HG02798 (cell line): ENCODE data around the gene CHFR.
"Not testable (repeated sequence)": the region's sequence is repeated elsewhere in the genome, so short reads cannot be mapped to it uniquely, and the experiment has no call there.

Experiments used
- ATAC-seq: cut with Tn5 transposase; IDR thresholded peaks from one replicate; pipeline ENCODE4 v1.9.1; 2021; ENCODE audit warnings: mild to moderate bottlenecking; ENCODE audit not compliant: unreplicated experiment, poor library complexity

CHFR gene, protein sequence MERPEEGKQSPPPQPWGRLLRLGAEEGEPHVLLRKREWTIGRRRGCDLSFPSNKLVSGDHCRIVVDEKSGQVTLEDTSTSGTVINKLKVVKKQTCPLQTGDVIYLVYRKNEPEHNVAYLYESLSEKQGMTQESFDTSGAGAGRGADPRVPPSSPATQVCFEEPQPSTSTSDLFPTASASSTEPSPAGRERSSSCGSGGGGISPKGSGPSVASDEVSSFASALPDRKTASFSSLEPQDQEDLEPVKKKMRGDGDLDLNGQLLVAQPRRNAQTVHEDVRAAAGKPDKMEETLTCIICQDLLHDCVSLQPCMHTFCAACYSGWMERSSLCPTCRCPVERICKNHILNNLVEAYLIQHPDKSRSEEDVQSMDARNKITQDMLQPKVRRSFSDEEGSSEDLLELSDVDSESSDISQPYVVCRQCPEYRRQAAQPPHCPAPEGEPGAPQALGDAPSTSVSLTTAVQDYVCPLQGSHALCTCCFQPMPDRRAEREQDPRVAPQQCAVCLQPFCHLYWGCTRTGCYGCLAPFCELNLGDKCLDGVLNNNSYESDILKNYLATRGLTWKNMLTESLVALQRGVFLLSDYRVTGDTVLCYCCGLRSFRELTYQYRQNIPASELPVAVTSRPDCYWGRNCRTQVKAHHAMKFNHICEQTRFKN

DNA sequence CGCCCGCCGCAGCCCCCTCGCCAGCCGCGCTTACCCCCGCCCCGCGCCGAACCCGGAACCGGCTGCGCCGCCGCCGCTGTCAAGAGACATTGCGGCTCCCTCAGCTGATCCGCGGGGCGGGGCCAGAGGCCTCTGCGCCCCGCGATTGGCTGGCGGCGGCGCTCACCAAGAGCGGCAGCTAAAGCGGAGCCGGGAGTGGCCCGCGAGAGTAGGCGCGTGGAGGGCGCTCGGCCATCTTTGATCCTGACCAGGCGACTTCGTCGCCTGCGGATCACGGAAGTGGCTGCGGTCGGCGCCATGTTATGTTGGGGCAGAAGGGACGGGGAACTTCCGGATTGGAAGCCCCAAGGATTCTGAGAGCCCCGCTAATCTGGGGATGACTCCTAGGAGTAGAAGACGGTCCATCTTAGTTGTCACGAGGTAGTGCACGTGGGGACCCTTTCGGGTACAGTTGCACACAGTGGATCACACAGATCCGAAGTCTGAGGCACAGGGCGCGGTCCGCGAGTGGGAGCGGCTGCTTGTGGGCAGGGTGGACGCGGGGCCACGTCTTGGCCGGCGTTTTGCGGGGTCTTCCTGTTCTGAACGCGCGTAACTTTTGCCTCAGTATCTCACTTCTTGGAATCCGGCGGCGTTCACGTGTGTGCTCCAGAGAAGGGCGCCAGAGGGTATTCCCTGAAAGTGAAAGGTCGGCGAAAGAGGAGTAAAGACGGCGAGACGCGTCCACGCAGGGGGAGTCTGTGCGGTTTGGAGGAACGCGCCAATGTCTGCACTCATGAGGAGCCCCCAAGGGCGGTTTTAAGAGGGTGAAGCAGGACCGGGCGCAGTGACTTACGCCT lies at the start of gene CHFR:
Gene CHFR, minus strand, starts transcription at position 93 of the 839 bp plus-strand sequence. CDS start 277 bp downstream, outside the sequence.
- peak; percentile 99 for ATAC-seq

DNA sequence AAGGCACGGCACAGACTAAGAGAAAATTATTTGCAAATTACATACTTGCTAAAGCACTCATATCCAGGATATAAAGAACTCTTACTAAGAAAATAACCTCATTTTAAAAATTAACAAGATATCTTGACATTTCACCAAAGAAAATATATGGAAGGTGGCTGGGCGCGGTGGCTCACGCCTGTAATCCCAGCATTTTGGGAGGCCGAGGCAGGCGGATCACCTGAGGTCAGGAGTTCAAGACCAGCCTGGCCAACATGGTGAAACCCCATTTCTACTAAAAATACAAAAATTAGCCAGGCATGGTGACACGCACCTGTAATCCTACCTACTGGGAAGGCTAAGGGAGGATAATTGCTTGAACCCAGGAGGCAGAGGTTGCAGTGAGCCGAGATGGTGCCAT lies 49.5 kb upstream of the CHFR start:
- not testable (repeated sequence) for ATAC-seq

DNA sequence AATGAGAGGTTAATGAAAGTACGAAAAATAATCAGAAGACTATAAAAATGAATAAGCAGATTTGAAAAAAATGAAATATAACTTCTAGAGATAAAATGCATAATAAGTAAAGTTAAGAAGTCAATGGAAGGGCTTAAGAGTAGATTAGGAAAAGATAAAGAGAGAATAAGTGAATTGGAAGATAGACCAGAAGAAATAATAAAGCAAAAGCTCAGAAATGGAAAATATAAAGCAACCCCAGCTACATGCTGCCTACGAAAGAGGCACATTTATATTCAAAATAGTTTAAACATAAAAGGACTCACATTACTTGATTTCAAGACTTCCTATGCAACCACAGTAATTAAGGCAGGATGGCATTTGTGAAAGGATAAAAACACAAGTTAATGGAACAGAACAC lies 48.8 kb upstream of the CHFR start:
- ATAC-seq: no peak

DNA sequence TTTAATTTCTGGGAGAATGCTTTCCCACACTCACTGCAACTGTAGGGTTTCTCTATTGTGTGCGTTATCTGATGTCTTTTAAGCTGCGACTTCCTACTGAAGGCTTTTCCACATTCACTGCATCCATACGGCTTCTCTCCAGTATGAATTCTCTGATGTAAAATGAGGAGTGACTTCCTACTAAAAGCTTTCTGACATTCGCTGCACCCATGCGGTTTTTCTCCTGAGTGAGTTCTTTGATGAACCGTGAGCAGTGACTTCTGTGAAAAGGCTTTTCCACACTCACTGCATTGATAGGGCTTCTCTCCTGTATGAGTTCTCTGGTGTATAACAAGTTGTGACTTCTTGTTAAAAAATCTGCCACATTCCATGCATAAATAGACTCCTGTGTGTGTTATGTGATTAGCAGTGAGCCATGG lies 39.0 kb upstream of the CHFR start:
- no peak for ATAC-seq

DNA sequence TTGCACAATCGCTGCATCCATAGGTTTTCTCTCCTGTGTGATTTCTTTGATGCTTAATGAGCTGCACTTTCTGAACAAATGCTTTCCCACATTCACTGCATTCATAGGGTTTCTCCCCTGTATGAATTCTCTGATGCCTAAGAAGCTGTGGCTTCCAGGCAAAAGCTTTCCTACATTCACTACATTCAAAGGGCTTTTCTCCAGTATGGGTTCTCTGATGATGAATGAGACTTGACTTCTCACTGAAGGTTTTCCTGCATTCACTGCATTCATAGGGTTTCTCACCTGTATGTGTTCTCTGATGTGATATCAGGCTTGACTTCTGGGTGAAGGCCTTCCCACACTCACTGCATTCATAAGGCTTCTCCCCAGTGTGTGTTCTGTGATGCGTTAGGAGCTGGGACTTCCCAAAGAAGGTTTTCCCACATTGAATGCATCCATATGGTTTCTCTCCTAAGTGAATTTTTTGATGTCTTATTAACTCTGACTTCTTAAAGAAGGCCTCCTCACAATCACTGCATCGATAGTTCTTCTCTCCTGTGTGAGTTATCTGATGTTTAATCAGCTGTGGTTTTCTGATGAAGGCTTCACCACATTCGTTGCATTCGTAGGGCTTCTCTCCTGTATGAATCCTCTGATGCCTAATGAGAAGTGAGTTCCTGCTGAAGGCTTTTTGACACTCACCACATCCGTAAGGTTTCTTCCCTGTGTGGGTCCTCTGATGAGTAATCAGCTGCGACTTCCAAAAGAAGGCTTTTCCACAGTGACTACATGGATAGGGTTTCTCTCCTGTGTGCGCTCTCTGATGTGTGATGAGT lies 38.4 kb upstream of the CHFR start:
- no peak for ATAC-seq

DNA sequence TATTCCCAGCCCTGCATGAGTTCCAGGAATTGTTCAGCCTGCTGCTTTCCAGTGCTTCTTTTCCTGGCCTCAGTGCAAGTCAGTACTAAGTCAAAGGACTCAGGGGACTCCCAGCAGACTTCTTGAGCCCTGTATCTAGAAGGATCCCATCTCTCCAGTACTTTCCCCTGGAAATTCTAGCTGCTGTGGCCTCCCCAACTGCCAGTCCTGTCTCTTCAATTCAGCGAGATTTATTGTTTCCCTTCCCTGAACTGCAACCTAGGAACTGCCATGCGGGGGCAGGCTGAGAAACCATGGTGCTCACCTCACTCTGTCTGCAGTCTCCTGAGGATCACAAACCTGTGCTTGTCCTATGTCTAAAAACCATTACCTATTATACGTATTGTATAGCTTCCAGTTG lies 37.0 kb upstream of the CHFR start:
- no peak for ATAC-seq

DNA sequence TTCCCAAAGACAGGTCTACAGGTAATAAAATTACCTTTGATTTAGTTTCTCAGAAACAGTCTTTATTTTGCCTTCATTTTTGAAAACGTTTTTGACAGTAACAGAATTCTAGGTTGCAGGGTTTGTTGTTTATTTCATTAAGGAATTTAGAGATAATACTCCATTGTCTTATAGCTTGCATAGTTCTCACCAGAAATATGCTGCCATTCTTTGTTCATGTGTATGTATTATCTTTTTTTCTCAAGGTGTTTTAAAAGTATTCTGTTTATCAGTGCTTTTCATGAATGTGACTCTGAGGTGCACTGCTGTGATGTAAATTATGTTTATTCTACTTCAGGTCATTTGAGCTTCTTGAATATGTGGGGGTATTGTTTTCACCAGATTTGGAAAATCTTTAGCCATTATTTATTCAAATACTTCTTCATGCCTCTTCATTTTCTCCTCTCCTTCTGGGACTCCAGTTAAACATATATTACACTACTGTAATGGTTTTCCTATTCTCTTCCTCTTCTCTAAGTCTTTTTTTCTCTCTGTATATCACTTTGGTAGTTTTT lies 36.0 kb upstream of the CHFR start:
- no peak for ATAC-seq

DNA sequence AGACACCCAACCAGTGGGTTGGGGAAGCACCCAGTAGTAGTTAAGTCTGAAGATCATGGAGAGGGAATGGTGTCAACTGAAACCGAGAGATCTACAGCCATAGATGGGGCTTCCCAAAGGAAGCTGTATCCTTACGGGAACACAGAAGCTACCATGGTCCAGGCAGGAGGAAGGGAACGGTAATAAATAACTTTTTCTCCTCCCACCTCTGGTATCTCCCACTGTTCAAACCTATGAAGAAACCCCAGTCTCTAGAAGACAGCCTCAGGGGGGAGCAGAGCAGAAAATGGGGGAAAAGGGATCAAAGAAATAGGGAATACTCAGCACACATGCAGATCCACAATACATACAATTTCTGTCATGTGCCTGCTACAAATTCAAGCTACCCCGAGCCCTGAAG lies 35.3 kb upstream of the CHFR start:
- no peak for ATAC-seq

DNA sequence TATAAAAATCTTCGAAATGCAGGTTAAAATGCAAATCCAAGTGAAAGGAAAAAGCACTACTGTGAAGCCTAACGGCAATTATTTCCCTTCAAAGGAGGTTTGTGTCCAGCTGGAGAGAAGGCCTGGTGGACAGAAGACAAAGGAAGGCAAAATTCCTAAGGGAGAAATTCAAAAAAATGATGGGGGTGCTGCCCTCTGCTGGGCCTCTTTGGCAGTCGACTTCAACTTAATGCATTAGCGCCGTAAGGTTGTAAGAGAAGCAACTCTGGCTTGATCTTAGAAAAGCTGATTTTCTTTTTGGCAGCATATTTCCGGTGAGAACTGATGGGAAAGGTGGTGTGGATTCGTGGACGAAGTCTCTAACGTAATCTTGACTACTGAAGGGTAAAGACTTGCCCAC lies 34.3 kb upstream of the CHFR start:
- no peak for ATAC-seq

DNA sequence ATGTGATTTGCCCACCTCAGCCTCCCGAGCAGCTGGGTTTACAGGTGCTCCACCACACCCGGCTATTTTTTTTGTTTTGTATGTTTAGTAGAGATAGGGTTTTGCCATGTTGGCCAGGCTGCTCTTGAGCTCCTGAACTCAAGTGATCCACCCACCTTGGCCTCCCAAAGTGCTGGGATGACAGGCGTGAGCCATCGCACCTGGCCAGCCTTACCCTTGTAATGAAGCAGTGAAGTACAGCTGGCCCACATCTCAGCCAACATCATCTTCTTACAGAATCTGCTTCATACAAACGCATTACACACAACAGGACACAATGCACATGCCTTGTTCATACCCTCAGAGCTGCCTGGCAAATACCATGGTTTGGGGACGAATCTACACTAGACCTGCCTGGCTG lies 31.3 kb upstream of the CHFR start:
- no peak for ATAC-seq

DNA sequence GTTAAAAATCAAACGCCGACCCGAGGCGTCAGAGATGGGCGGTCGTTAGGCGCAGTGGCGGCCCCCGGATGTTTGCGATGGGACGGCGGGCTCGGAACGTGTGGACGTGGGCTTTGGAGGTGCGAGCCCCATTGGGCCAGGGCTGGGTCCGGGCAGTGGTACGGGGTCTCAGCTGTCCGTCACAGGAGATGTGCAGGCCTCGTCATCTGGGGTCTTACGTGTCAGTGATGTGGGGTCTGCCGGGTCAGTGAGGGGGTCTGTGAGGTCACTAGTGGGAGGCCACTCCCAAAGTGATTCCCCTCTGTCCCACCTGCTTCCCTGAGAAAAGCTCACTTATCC lies 21.6 kb upstream of the CHFR start:
- no peak for ATAC-seq

DNA sequence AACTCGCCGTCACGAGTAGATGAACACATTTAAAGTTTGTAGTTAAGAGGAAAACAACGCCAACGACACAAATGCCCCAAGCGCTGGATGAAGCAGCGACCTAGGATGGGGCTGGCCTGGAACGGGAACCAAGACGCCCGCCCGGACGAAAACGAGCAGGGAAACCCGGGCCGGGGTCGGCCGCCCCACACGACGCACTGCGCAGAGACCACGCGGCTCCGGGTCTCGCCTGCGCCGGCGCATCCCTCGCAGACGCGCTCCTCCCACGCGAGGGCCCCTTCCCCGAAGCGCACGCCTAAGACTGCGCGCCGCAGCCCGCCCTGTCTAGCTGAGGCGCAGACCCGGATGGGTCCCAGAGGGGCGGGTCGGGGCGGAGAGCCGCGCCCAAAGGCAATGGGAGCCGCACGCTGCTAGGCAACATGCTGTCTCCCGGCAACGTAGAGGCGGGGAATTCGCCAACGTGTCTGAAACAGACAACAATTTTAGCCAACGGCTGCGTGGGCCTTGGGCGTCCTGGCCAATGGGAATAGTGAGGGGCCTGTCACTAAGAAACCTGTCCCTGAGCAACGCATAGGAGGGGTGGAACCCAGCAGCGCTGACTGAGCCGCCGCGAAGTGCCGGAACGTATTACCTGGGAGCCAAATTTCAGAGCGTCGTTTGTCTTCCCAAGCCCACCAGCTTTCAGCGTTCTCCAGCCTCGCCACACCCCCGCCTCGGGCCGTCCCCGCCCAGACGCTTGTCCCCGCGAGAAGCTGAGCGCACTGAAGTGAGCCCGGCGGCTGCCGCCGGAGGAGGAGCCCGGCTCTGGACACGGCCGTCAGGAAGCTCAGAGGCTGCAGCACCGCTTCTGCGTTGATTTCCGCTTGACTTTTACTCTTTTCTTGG lies 21.0 kb upstream of the CHFR start:
- ATAC-seq: peak; percentile 96

DNA sequence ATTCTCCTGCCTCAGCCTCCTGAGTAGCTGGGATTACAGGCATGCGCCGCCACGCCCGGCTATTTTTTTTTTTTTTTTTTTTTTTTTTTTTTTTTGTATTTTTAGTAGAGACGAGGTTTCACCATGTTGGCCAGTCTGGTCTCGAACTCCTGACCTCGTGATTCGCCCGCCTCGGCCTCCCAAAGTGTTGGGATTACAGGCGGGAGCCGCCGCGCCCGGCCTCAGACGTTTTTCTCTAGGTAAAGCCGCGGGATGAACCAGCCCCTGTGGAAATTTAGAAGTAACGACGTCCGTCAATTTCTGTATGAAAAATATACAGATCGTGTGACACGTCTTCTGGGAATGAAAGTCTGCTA lies 20.4 kb upstream of the CHFR start:
- ATAC-seq: not testable (repeated sequence)

DNA sequence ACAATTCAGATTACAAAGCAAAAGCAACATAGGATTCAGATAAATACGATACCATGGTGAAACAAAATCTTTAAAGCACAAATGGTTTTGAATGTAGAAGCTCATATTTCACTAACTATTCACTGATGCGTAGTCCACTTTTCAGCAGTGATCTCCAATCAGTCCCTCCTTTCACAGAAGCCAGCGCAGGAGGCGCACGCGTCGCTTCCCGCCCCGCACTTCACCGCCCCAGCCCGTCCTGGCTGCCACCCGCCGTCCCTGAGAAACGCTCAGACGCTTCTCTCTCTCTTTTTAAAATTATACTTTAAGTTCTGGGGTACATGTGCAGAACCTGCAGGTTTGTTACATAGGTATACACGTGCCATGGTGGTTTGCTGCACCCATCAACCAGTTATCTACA lies 19.8 kb upstream of the CHFR start:
- no peak for ATAC-seq

DNA sequence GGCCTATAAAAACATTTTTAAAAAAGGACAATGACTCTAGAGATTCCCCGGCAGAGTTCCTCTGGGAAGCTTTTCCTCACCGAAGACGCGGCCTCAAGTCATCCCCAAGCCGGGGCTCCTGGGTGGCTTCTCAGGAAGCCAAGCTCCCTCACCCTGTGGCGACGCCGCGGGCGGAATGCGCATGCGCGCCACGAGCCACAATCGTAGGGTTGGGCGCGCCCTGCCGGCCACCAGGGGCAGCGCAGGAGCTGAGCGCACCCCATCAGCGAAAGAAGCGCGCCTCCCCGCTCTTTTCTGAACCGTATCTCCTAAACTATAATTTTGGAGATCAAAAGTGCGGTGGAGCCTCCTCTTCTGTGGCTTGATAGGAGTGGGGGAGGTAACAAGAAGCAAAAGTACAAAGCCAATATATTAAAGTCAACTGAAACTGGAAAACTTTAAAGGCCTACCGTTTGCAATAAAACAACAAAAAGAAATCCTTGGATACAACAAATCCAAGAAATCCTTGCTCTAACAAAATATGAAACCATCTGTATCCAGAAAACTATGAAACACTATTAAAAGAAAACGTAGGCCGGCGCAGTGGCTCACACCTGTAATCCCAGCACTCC lies 17.4 kb upstream of the CHFR start:
- no peak for ATAC-seq

DNA sequence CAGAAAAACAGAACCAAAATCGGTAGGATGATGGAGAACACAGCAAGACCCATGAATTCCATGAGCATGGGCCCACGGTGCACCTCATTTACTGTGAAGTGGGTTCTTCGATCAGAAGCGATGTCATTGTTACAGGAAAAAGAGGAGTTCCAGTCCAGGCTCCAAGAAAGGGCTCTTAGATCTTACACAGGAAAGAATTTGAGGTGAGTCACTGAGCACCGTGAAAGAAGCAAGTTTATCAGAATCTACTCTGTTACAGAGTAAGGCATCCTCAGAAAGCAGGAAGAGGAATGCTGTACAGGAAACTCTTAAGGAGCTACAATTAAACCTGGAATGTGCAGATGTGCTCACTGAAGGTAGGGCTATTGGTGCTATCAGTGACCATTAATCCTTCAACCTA lies 11.6 kb upstream of the CHFR start:
- no peak for ATAC-seq

DNA sequence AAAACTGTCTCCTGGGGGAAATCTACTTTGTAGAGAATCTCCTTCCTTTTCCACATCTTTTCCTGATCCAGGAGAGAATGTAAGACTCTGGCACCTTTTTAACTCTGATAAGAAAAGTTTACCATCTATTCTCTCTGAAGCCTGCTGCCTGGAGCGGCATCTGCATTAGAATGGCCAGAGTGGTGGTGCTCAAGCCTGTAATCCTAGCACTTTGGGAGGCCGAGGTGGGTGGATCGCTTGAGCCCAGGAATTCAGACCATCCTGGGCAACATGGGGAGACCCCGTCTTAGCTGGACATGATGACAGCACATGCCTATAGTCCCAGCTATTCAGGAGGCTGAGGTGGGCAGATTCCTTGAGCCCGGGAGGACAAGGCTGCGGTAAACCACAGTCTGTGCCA lies 1.4 kb upstream of the CHFR start:
- no peak for ATAC-seq

DNA sequence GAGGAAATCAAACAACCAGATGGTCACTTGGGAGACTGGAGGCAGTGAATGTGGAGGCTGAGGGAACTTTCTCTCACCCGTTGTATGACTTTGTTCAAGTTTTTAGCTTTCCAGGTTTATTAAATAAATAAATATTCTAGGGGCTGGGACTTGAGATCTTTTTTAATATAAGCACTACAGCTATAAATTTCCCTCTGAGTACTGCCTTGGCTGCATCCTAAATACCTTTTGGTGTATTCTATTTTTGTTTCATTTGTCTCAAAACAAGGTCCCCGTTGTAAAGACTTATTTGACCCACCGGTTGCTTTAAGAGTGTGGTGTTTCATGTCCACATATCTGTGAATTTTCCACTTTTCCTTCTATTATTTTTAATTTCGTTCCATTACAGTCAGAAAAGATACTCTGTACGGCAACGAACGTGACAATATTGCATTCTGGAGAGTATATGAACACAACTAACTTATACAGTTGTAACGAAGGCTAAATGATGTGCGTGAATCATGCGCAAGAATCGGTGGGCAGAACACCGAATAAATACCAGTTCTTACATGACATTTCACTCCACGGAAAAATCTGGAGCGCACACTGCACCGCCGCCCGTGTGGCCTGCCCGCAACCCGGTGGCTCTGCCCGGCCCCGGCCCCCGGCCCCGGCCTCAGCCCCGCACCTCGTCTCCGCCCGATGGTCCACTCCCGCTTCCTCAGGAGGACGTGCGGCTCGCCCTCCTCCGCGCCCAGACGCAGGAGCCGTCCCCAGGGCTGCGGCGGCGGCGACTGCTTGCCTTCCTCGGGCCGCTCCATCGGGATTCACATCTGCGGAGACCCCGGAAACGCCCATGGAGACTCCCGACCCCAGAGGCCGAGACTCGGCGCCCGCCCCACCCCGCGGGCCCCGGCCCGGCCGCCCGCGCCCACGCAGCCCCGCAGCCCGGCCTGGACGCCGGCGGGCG lies 602 bp downstream of the CHFR start:
- peak; percentile 12 for ATAC-seq
